ENCODE data around the gene SHQ1.

The SHQ1 gene

GRCh38 chr3:72847751-72848702, at the start of gene SHQ1:
SHQ1 (minus strand) TSS chr3:72848445; CDS start chr3:72848340, 105 bp downstream.
- peak; percentile 92 to 97 (median 95) for DNase-seq (ENCODE audit: low read depth in 3 of 3)

- DNase-seq (ENCODE audit: low read depth in 3 of 3), result no peak
These were observed 49.4 kb upstream of the SHQ1 start for GRCh38 chr3:72897758-72898007.

- no peak for DNase-seq (ENCODE audit: low read depth in 3 of 3)
These were observed 48.9 kb upstream of the SHQ1 start for GRCh38 chr3:72896996-72897757.

GRCh38 chr3:72894976-72895552, 46.8 kb upstream of the SHQ1 start:
- DNase-seq (ENCODE audit: low read depth in 3 of 3), result no peak

GRCh38 chr3:72892870-72893269, 44.6 kb upstream of the SHQ1 start:
- no peak for DNase-seq (ENCODE audit: low read depth in 3 of 3)

- no peak for DNase-seq (ENCODE audit: low read depth in 3 of 3)
These were observed 44.0 kb upstream of the SHQ1 start for GRCh38 chr3:72892081-72892775.

GRCh38 chr3:72891053-72891855, 43.0 kb upstream of the SHQ1 start:
- no peak for DNase-seq (ENCODE audit: low read depth in 3 of 3)

GRCh38 chr3:72890166-72890925, 42.1 kb upstream of the SHQ1 start:
- DNase-seq (ENCODE audit: low read depth in 3 of 3), result no peak

- no peak for DNase-seq (ENCODE audit: low read depth in 3 of 3)
These were observed 41.3 kb upstream of the SHQ1 start for GRCh38 chr3:72889310-72890165.

GRCh38 chr3:72888546-72889309, 40.5 kb upstream of the SHQ1 start:
- DNase-seq (ENCODE audit: low read depth in 3 of 3), result no peak

GRCh38 chr3:72887705-72888545, 39.7 kb upstream of the SHQ1 start, which contains the start of gene GXYLT2:
GXYLT2 (plus strand) TSS chr3:72888046; CDS start chr3:72888234, 188 bp downstream.
- peak in 2 of 3 donors; percentile 8 for DNase-seq (ENCODE audit: low read depth in 3 of 3)

GRCh38 chr3:72887343-72887704, 39.1 kb upstream of the SHQ1 start:
- DNase-seq (ENCODE audit: low read depth in 3 of 3), result no peak

GRCh38 chr3:72872183-72872582, 23.9 kb upstream of the SHQ1 start:
- no peak for DNase-seq (ENCODE audit: low read depth in 3 of 3)

- DNase-seq (ENCODE audit: low read depth in 3 of 3), result no peak
These were observed 14.3 kb upstream of the SHQ1 start for GRCh38 chr3:72862314-72863090.

GRCh38 chr3:72860846-72861245, 12.6 kb upstream of the SHQ1 start:
- no peak for DNase-seq (ENCODE audit: low read depth in 3 of 3)

- DNase-seq (ENCODE audit: low read depth in 3 of 3), result no peak
These were observed 11.8 kb upstream of the SHQ1 start for GRCh38 chr3:72860053-72860452.

GRCh38 chr3:72855001-72855400, 6.8 kb upstream of the SHQ1 start:
- DNase-seq (ENCODE audit: low read depth in 3 of 3), result no peak
